HG03571 (cell line): Measurements from ENCODE around the gene CHST8.

Experiments used
- ATAC-seq: cut with Tn5 transposase; IDR thresholded peaks from one replicate; pipeline ENCODE4 v1.9.1; 2021; ENCODE audit not compliant: unreplicated experiment

CHST8 gene

GRCh38 chr19:33784432-33784831 lies 162.7 kb downstream of the CHST8 start:
- no peak for ATAC-seq

- no peak for ATAC-seq
Measured at GRCh38 chr19:33785795-33786194, 164.0 kb downstream of the CHST8 start.

GRCh38 chr19:33788676-33789075 lies 166.9 kb downstream of the CHST8 start:
- no peak for ATAC-seq

- ATAC-seq, result no peak
Measured at GRCh38 chr19:33789344-33789743, 167.6 kb downstream of the CHST8 start.

- ATAC-seq, result no peak
Measured at GRCh38 chr19:33794683-33795369, 173.1 kb downstream of the CHST8 start.

- no peak for ATAC-seq
Measured at GRCh38 chr19:33795370-33796163, 173.8 kb downstream of the CHST8 start.

- ATAC-seq, result no peak
Measured at GRCh38 chr19:33796164-33796875, 174.6 kb downstream of the CHST8 start, which contains the start of gene KCTD15. KCTD15 (plus strand) TSS chr19:33796870; CDS start chr19:33800455, 3,585 bp downstream.

GRCh38 chr19:33797802-33798671 lies 176.3 kb downstream of the CHST8 start:
- no peak for ATAC-seq

- no peak for ATAC-seq
Measured at GRCh38 chr19:33798681-33799111, 176.9 kb downstream of the CHST8 start.

GRCh38 chr19:33799476-33799875 lies 177.7 kb downstream of the CHST8 start:
- no peak for ATAC-seq

- ATAC-seq, result no peak
Measured at GRCh38 chr19:33800012-33800680, 178.4 kb downstream of the CHST8 start.

- ATAC-seq, result no peak
Measured at GRCh38 chr19:33801411-33801810, 179.7 kb downstream of the CHST8 start.

- ATAC-seq, result no peak
Measured at GRCh38 chr19:33802001-33802400, 180.2 kb downstream of the CHST8 start.

GRCh38 chr19:33802801-33803200 lies 181.0 kb downstream of the CHST8 start:
- no peak for ATAC-seq

GRCh38 chr19:33803383-33803782 lies 181.6 kb downstream of the CHST8 start:
- no peak for ATAC-seq

GRCh38 chr19:33804021-33804799 lies 182.5 kb downstream of the CHST8 start:
- no peak for ATAC-seq

GRCh38 chr19:33805313-33805712 lies 183.6 kb downstream of the CHST8 start:
- no peak for ATAC-seq

- ATAC-seq, result no peak
Measured at GRCh38 chr19:33805840-33806433, 184.2 kb downstream of the CHST8 start.

- no peak for ATAC-seq
Measured at GRCh38 chr19:33806434-33806881, 184.7 kb downstream of the CHST8 start.
